ENCODE results near the gene MICALL1.
A peak's percentile ranks its signal among the peaks of the same experiment; 100 is the strongest.

MICALL1 gene

DNA sequence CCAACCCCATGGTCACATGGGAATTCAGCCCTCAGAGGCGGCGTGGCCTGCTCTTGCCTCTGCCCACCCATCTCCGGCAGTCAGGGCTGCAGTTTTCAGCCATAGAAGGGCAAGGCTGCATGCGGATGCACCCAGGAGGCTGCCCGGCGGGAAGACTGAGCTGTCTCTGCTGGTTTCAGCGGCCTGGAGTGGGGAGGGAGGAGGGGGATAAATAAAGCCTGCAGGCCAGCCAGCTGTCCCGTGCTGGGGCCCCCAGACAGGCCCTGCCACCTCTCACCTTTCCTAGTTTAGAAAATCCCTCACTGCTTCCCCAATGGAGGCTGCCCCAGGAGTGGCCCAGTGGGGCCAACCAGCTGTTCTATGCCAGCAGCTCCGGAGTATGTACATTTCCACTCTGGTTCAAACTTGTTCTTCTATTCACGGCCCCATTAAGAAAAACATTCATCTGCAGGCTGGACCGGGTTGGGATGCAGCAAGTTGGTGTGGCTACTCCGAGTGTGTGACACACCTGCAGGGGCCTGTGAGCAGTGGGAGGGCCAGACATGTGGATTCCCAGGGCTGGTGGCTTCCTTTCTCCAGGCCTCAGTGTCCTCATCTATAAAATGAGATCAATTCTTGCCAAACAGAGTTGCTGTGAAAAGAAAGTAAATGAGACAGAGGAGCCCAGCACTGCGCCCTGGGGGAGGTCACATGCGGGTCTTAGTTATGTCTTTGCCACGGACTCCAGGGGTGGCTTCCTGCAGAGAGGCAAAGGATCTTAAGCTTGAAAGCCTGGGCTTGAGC, 5.0 kb downstream of the MICALL1 start:
- Histone ChIP-seq H3K27me3 (ENCODE audit: control insufficient read depth in 1 of 2, insufficient read depth in 2 of 2, low read length in 2 of 2) (no peaks in the 10 kb centered on the region), H3K9me3 (ENCODE audit: low read length) (no peaks in the 10 kb centered on the region), H3K4me3 (ENCODE audit: low read depth in 1 of 2, low read length in 2 of 2) (no peak overlapping the region), H3K9ac (ENCODE audit: low read length) (peak overlapping the region; percentile 5), H3K4me1 (ENCODE audit: insufficient read depth, low read length) (peaks cover 42% of the 10 kb centered on the region), H3K27ac (ENCODE audit: low read depth, low read length) (peak overlapping the region; percentile 83), H3K36me3 (ENCODE audit: insufficient read depth, low read length) (peaks cover 23% of the 10 kb centered on the region)

DNA sequence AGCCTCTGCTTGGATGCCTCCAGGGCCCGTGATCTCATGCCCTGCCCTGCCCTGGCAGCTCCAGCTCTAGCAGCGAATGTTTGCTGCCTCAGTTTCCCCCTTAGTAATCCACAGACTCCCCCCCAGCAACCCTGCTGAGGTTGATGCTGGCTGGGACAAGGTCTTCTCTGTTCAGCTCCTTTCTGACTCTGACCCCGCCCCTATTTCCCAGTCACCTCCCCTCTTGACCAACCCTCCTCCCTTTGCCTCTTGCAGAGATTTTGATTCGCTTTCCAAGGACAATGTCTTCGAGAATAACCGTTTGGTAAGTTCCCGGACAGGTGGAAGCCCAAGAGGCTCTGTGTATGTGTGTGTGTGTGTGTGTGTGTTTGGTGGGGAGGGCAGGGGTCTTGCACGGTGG, 5.6 kb downstream of the MICALL1 start:
- Histone ChIP-seq H3K27ac (ENCODE audit: low read depth, low read length) (peak overlapping the region; percentile 83), H3K27me3 (ENCODE audit: control insufficient read depth in 1 of 2, insufficient read depth in 2 of 2, low read length in 2 of 2) (no peaks in the 10 kb centered on the region), H3K9ac (ENCODE audit: low read length) (peak overlapping the region; percentile 5), H3K4me3 (ENCODE audit: low read depth in 1 of 2, low read length in 2 of 2) (peak overlapping the region in 1 of 2 donors; percentile 11), H3K36me3 (ENCODE audit: insufficient read depth, low read length) (peaks cover 29% of the 10 kb centered on the region), H3K9me3 (ENCODE audit: low read length) (no peaks in the 10 kb centered on the region), H3K4me1 (ENCODE audit: insufficient read depth, low read length) (peaks cover 47% of the 10 kb centered on the region)

DNA sequence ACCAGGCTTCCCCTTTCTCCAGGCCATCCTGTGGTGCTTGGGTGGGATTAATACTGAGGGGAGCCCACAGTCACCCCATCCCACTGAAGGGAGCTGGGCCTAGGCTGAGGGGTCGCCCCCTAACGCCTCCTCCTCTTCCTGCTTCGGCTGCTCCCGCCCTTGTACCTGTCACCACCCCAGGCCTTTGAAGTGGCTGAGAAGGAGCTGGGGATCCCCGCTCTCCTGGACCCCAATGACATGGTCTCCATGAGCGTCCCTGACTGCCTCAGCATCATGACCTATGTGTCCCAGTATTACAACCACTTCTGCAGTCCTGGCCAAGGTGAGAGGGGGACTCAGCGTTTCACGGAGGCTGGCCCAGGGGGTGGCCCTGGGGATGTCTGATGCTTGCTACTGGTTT, 6.1 kb downstream of the MICALL1 start:
- peak overlapping the region; percentile 83 for H3K27ac ChIP-seq (ENCODE audit: low read depth, low read length)
- H3K4me3 ChIP-seq (ENCODE audit: low read depth in 1 of 2, low read length in 2 of 2), result peak overlapping the region in 1 of 2 donors; percentile 11
- peaks cover 34% of the 10 kb centered on the region for H3K36me3 ChIP-seq (ENCODE audit: insufficient read depth, low read length)
- no peaks in the 10 kb centered on the region for H3K9me3 ChIP-seq (ENCODE audit: low read length)
- H3K4me1 ChIP-seq (ENCODE audit: insufficient read depth, low read length), result peaks cover 47% of the 10 kb centered on the region
- no peaks in the 10 kb centered on the region for H3K27me3 ChIP-seq (ENCODE audit: control insufficient read depth in 1 of 2, insufficient read depth in 2 of 2, low read length in 2 of 2)
- peak overlapping the region; percentile 5 for H3K9ac ChIP-seq (ENCODE audit: low read length)

DNA sequence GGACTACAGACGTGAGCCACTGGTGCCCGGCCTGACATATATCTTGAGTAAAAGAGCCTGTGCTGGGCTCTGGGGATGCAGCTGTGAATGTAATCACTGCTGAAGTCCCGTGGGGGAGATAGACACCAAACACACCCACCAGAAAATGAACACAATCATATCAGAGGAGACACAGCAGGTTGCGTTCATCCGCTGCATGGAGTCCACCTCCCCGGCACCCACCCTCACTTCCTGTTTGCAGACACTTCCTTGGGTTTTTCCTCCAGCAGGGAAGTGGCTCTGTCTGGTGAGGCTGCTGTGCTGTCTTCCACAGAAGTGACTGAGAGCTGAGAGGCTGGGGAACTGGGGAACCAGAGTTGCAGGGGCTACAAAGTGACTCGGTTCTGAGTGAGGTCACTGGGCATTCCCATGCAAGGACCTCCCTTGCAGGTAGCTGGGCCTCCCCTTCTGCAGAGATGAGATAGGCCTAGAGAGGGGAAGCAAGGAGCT, 7.2 kb downstream of the MICALL1 start:
- Histone ChIP-seq H3K36me3 (ENCODE audit: insufficient read depth, low read length) (peaks cover 45% of the 10 kb centered on the region), H3K9ac (ENCODE audit: low read length) (no peak overlapping the region), H3K27ac (ENCODE audit: low read depth, low read length) (peak overlapping the region; percentile 12), H3K27me3 (ENCODE audit: control insufficient read depth in 1 of 2, insufficient read depth in 2 of 2, low read length in 2 of 2) (no peaks in the 10 kb centered on the region), H3K9me3 (ENCODE audit: low read length) (no peaks in the 10 kb centered on the region), H3K4me3 (ENCODE audit: low read depth in 1 of 2, low read length in 2 of 2) (no peak overlapping the region), H3K4me1 (ENCODE audit: insufficient read depth, low read length) (peaks cover 46% of the 10 kb centered on the region)

DNA sequence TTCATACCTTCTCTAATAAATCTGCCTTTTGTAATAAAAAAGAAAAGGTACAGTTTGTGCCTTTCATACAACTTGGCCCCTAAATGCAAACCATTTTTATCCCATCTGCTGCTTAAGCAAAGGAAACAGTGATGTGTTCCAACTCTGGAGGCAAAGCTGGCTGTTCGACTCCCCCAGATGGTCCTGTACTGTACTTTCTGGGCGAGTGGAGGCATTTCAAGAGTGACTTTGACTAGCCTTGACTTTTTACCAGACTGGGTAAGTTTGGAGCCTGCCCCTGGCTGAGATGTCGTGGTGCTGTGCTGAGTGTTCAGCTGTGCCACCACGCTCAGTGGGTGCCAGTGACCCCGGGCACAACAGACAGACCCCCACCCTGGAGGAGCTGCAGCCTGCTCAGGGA, 10.2 kb downstream of the MICALL1 start:
- Histone ChIP-seq H3K9ac (ENCODE audit: low read length) (no peak overlapping the region), H3K36me3 (ENCODE audit: insufficient read depth, low read length) (peaks cover 60% of the 10 kb centered on the region), H3K4me1 (ENCODE audit: insufficient read depth, low read length) (peaks cover 30% of the 10 kb centered on the region), H3K27me3 (ENCODE audit: control insufficient read depth in 1 of 2, insufficient read depth in 2 of 2, low read length in 2 of 2) (no peaks in the 10 kb centered on the region), H3K27ac (ENCODE audit: low read depth, low read length) (no peak overlapping the region), H3K4me3 (ENCODE audit: low read depth in 1 of 2, low read length in 2 of 2) (no peak overlapping the region), H3K9me3 (ENCODE audit: low read length) (no peaks in the 10 kb centered on the region)

DNA sequence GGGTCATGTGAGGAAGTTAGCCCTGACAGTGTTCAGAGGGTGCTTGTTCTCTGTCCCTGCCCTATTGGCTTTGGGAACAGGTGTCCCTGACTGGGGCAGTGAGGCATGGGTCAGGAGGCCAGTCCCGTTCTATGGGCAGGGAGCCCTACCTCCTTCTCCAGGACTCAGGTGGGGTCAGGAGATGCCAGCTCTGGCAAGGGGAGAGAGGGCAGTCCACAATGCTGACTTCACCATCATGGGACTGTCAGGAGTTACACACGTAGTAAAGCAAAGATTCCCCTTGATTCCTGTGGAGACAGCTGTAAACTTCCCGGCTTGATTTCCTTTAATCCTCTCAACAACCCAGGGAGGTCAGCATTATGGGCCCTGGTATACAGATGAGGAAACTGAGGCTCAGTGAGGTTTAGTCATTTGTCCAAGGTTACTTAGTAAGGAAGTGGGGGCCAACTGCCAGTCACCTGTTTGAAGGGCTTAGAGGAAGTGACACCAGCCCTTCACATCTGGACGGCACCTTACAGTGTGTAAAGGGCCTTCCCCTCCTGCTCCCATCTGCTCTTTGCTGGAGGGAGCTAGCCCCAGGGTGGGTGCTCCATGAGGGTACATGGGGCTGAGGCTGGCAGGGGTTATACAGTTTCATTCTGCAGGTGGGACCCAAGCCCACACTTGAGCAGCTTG, 11.9 kb downstream of the MICALL1 start:
- H3K4me1 ChIP-seq (ENCODE audit: insufficient read depth, low read length), result peaks cover 20% of the 10 kb centered on the region
- H3K27me3 ChIP-seq (ENCODE audit: control insufficient read depth in 1 of 2, insufficient read depth in 2 of 2, low read length in 2 of 2), result no peaks in the 10 kb centered on the region
- H3K9ac ChIP-seq (ENCODE audit: low read length), result no peak overlapping the region
- H3K27ac ChIP-seq (ENCODE audit: low read depth, low read length), result peak overlapping the region; percentile 9
- peaks cover 67% of the 10 kb centered on the region for H3K36me3 ChIP-seq (ENCODE audit: insufficient read depth, low read length)
- no peaks in the 10 kb centered on the region for H3K9me3 ChIP-seq (ENCODE audit: low read length)
- H3K4me3 ChIP-seq (ENCODE audit: low read depth in 1 of 2, low read length in 2 of 2), result no peak overlapping the region

DNA sequence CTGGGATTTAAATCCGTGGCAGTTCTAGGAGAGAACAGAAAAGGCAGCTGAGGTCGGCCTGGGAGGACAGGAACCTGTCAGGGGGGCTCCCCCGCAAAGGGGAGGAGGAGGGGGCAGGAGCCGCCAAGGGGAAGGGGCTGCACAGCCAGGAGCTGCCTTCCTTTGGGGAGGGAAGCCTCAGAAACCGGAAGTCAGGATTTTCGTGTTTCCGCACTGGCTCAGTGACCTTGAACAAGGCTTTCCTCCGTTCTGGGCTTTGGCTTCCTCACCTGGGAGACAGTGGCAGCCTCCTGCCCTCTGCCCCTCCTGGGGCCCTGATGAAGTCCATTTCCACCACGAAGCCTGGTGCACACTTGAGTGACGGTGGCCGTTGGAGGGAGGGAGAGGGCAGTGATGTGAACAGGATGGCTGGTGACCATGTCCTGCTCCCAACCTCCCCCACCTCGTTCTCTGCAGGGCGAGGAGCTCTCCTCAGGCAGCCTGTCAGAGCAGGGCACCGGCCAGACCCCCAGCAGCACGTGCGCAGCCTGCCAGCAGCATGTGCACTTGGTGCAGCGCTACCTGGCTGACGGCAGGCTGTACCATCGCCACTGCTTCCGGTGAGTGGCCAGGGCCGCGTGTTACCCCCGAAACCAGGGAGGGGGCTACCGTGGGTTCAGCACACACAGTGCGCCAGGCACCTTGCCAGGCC, 12.6 kb downstream of the MICALL1 start:
- H3K36me3 ChIP-seq (ENCODE audit: insufficient read depth, low read length), result peaks cover 67% of the 10 kb centered on the region
- H3K9me3 ChIP-seq (ENCODE audit: low read length), result no peaks in the 10 kb centered on the region
- H3K27me3 ChIP-seq (ENCODE audit: control insufficient read depth in 1 of 2, insufficient read depth in 2 of 2, low read length in 2 of 2), result no peaks in the 10 kb centered on the region
- H3K9ac ChIP-seq (ENCODE audit: low read length), result no peak overlapping the region
- peak overlapping the region; percentile 9 for H3K27ac ChIP-seq (ENCODE audit: low read depth, low read length)
- H3K4me3 ChIP-seq (ENCODE audit: low read depth in 1 of 2, low read length in 2 of 2), result no peak overlapping the region
- H3K4me1 ChIP-seq (ENCODE audit: insufficient read depth, low read length), result peaks cover 16% of the 10 kb centered on the region

DNA sequence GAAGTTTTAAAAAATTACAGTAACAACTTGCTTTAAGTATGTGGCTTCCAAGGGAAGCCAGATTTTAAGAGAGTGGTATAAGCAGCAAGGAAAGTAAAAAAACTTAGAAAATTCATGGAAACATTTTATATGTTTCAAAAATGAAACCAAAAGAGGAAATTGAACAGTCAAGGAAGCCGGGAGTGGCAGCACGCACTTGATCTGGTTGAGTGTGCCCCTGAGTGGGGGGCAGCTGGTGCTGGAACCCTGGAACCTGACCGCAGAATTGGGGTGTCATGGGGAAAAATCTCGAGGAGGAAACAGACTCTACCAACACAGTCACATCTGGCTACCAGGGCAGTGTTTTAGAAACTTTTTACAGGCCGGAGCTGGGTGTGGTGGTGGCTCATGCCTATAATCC, 14.0 kb downstream of the MICALL1 start:
- Histone ChIP-seq H3K4me1 (ENCODE audit: insufficient read depth, low read length) (peaks cover 16% of the 10 kb centered on the region), H3K36me3 (ENCODE audit: insufficient read depth, low read length) (peaks cover 71% of the 10 kb centered on the region), H3K4me3 (ENCODE audit: low read depth in 1 of 2, low read length in 2 of 2) (no peak overlapping the region), H3K27ac (ENCODE audit: low read depth, low read length) (peak overlapping the region; percentile 31), H3K27me3 (ENCODE audit: control insufficient read depth in 1 of 2, insufficient read depth in 2 of 2, low read length in 2 of 2) (no peaks in the 10 kb centered on the region), H3K9ac (ENCODE audit: low read length) (no peak overlapping the region), H3K9me3 (ENCODE audit: low read length) (no peaks in the 10 kb centered on the region)

DNA sequence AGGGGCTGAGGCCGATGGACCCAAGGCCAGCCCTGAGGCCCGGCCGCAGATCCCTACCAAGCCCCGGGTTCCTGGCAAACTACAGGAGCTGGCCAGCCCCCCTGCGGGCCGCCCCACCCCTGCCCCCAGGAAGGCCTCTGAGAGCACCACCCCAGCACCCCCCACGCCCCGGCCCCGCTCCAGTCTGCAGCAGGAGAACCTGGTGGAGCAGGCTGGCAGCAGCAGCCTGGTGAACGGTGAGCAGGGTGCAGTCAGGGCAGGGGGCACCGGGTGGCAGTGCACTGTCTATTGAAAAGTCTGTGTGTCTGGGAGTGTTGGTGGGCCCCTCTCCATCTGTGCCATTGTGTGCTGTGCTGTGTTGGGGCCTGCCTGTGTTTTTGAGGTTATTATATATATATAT, 16.1 kb downstream of the MICALL1 start:
- Histone ChIP-seq H3K4me1 (ENCODE audit: insufficient read depth, low read length) (peaks cover 10% of the 10 kb centered on the region), H3K27me3 (ENCODE audit: control insufficient read depth in 1 of 2, insufficient read depth in 2 of 2, low read length in 2 of 2) (no peaks in the 10 kb centered on the region), H3K36me3 (ENCODE audit: insufficient read depth, low read length) (peaks cover 72% of the 10 kb centered on the region), H3K4me3 (ENCODE audit: low read depth in 1 of 2, low read length in 2 of 2) (no peak overlapping the region), H3K9ac (ENCODE audit: low read length) (no peak overlapping the region), H3K9me3 (ENCODE audit: low read length) (no peaks in the 10 kb centered on the region), H3K27ac (ENCODE audit: low read depth, low read length) (peak overlapping the region; percentile 7)

DNA sequence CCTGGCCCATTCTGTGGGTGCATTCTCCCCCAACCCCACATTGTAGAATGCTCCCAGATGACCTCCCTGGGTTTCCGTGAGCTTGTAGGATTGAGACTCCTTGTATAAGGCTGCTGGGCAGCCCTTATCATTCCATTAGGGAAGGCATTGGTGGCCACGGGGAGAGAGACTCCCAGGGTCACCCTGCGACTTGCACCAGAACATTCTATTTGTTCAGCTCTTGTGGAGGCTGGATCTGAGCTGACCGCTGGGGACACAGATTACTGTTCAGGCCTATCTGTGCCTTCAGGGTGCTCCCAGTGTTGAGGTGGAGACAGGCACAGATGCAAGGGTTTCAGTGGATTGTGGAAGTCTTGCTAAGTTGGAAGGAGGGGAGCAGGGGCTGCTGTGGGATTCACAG, 17.8 kb downstream of the MICALL1 start:
- Histone ChIP-seq H3K4me1 (ENCODE audit: insufficient read depth, low read length) (peaks cover 7% of the 10 kb centered on the region), H3K4me3 (ENCODE audit: low read depth in 1 of 2, low read length in 2 of 2) (no peak overlapping the region), H3K36me3 (ENCODE audit: insufficient read depth, low read length) (peaks cover 68% of the 10 kb centered on the region), H3K9me3 (ENCODE audit: low read length) (no peaks in the 10 kb centered on the region), H3K27ac (ENCODE audit: low read depth, low read length) (no peak overlapping the region), H3K27me3 (ENCODE audit: control insufficient read depth in 1 of 2, insufficient read depth in 2 of 2, low read length in 2 of 2) (no peaks in the 10 kb centered on the region), H3K9ac (ENCODE audit: low read length) (no peak overlapping the region)

DNA sequence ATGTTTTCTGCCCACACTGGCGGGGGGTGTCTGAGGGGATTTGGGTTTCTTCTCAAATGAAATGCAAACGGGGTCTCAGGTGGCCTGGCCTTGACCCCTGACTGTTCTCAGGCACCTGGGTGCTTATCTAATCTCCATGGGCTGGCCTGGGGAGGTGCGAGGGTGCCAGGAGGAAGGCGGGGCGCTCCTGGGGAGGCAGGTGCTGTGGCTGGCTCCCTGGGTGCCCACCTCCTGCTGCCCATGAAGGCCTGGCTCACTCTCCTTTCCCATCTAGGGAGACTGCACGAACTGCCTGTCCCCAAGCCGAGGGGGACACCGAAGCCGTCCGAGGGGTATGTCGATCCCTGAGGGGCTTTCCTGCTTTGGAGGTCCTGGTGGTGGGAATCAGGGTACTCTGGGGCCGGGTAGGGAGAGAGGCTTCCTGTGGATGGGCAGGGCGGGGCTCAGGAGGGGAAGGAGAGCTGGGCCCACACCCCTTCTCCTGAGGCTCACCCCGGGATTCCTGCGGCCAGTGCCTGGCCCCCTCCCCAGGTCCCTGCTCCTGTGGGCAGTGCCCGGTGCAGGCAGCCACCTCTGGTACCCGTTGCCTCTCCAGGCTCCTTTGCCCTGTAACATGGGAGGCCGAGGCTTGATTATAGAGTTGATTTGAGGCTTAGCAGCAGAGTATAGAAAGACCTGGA, 18.4 kb downstream of the MICALL1 start:
- Histone ChIP-seq H3K27me3 (ENCODE audit: control insufficient read depth in 1 of 2, insufficient read depth in 2 of 2, low read length in 2 of 2) (no peaks in the 10 kb centered on the region), H3K4me1 (ENCODE audit: insufficient read depth, low read length) (peaks cover 12% of the 10 kb centered on the region), H3K27ac (ENCODE audit: low read depth, low read length) (no peak overlapping the region), H3K9ac (ENCODE audit: low read length) (no peak overlapping the region), H3K36me3 (ENCODE audit: insufficient read depth, low read length) (peaks cover 70% of the 10 kb centered on the region), H3K4me3 (ENCODE audit: low read depth in 1 of 2, low read length in 2 of 2) (no peak overlapping the region), H3K9me3 (ENCODE audit: low read length) (no peaks in the 10 kb centered on the region)

Measured in muscle layer of colon (tissue), 2 donors.